OCI-LY7 (cell line): ENCODE results near the gene RALGAPA2. TPM values are rescaled to one million over a fixed set of nuclear protein-coding genes. Genes with fewer than 3 reads are reported as not detected.

Source experiments
- BruUV-seq: library from RNA; stranded (reverse); fragments of 400-500 nt; replicated peaks from 2 replicates; lab custom pipeline; 2021; lab: Mats Ljungman, UMichigan
- CTCF ChIA-PET: fragments of 300-600 bp; sonication (Branson Sonifier 250); formaldehyde crosslinking; loops from one replicate; lab custom pipeline; 2022; ENCODE audit warnings: antibody characterized with exemption; ENCODE audit not compliant: unreplicated experiment; lab: Charles Lee
- POLR2A ChIA-PET: fragments of 300-600 bp; sonication (Branson Sonifier 250); formaldehyde crosslinking; loops from one replicate; lab custom pipeline; 2022; ENCODE audit warnings: antibody characterized with exemption; lab: Charles Lee
- DNase-seq: peaks from one replicate; pipeline ENCODE4 v3.0.0-alpha.2; 2015; ENCODE audit warnings: low spot score
- H2AFZ ChIP-seq: fragments of 200-600 bp; sonication (generic), shearing (Covaris generic); 2 replicates; pipeline ENCODE4 v1.6.1; 2014; ENCODE audit warnings: mild to moderate bottlenecking, antibody characterized with exemption, low read length, moderate library complexity
- H3K27ac ChIP-seq: fragments of 200-600 bp; sonication (generic); 2 replicates; pipeline ENCODE4 v1.5.1; 2014; ENCODE audit warnings: mixed run types, low read depth, mild to moderate bottlenecking, moderate library complexity, low read length, inconsistent platforms; ENCODE audit not compliant: poor library complexity, severe bottlenecking
- H3K36me3 ChIP-seq: fragments of 200-600 bp; sonication (generic); 2 replicates; pipeline ENCODE4 v1.6.1; 2014; ENCODE audit warnings: mild to moderate bottlenecking, antibody characterized with exemption, low read length, moderate library complexity, mixed read lengths; ENCODE audit not compliant: insufficient read depth
- H3K4me1 ChIP-seq: fragments of 200-600 bp; sonication (generic); 2 replicates; pipeline ENCODE4 v1.5.1; 2014; ENCODE audit warnings: mild to moderate bottlenecking, low read length; ENCODE audit not compliant: insufficient read depth, poor library complexity, severe bottlenecking
- H3K4me2 ChIP-seq: fragments of 200-600 bp; sonication (generic); 2 replicates; pipeline ENCODE4 v1.6.1; 2014; ENCODE audit warnings: mild to moderate bottlenecking, low read length
- H3K4me3 ChIP-seq: fragments of 200-600 bp; sonication (generic); 2 replicates; pipeline ENCODE4 v1.5.1; 2014; ENCODE audit warnings: mild to moderate bottlenecking, low read depth, low read length; ENCODE audit not compliant: poor library complexity, severe bottlenecking
- H3K79me2 ChIP-seq: fragments of 200-600 bp; sonication (generic); 2 replicates; pipeline ENCODE4 v1.6.1; 2016; ENCODE audit warnings: low read depth, mild to moderate bottlenecking, low read length, moderate library complexity, mixed read lengths; ENCODE audit not compliant: insufficient read depth
- H3K9me2 ChIP-seq: fragments of 200-600 bp; sonication (generic); 2 replicates; pipeline ENCODE4 v1.6.1; 2016; ENCODE audit warnings: mild to moderate bottlenecking, low read length, mixed read lengths; ENCODE audit not compliant: insufficient read depth
- H3K9me3 ChIP-seq: fragments of 200-600 bp; sonication (generic); 2 replicates; pipeline ENCODE4 v1.6.1; 2014; ENCODE audit warnings: mild to moderate bottlenecking, mixed run types, low read length, mixed read lengths
- H4K20me1 ChIP-seq: fragments of 200-600 bp; sonication (generic); 2 replicates; pipeline ENCODE4 v1.6.1; 2014; ENCODE audit warnings: mild to moderate bottlenecking, antibody characterized with exemption, low read length, moderate library complexity, mixed read lengths; ENCODE audit not compliant: insufficient read depth
- CTCF ChIP-seq: fragments of 200-600 bp; sonication (generic); conservative IDR thresholded peaks from 2 replicates; pipeline ENCODE4 v1.5.1; 2014; ENCODE audit warnings: mild to moderate bottlenecking, antibody characterized with exemption, low read length, moderate library complexity, mixed read lengths
- EZH2phosphoT487 ChIP-seq: fragments of 200-600 bp; sonication (generic); IDR thresholded peaks from 2 replicates; pipeline ENCODE4 v1.6.1; 2018; ENCODE audit warnings: low read depth, borderline replicate concordance, mild to moderate bottlenecking, mixed run types, antibody characterized with exemption, low read length, moderate library complexity, mixed read lengths
- intact Hi-C: fragments of 100-400 bp; cut with micrococcal nuclease; formaldehyde crosslinking; loops from one replicate; pipeline ENCODE4 v1.10.0; 2022; ENCODE audit not compliant: unreplicated experiment
- total RNA-seq, 2 experiments: library from RNA; depleted of rRNA in 1 of 2; stranded (reverse); fragments of >200 nt in 1 of 2; shearing (Covaris generic) in 1 of 2; gene quantifications; 2 replicates each; pipeline ENCODE4 v1.2.3, GENCODE V29; 2014 to 2022

RALGAPA2 gene
- total RNA-seq, 2 experiments from 2014 or later, result 9.1 to 17.8 TPM

GRCh38 chr20:20691477-20692235 is 20.8 kb downstream of the RALGAPA2 start:
- no peak for DNase-seq
- Histone ChIP-seq H3K4me2 (no peak overlapping the region), H3K4me3 (no peak overlapping the region), H4K20me1 (peaks cover 10% of the 10 kb centered on the region; the same call in 1 of the 2 replicates), H3K27ac (no peak overlapping the region), H2AFZ (no peak overlapping the region), H3K9me3 (no peaks in the 10 kb centered on the region), H3K36me3 (no peaks in the 10 kb centered on the region), H3K79me2 (no peaks in the 10 kb centered on the region), H3K4me1 (no peaks in the 10 kb centered on the region), H3K9me2 (no peaks in the 10 kb centered on the region)
- intact Hi-C loops, result no loop called here
- no TSS peak for BruUV-seq
- CTCF ChIA-PET, result no interaction called here
- POLR2A ChIA-PET, result no interaction called here
- no peak for TF ChIP-seq CTCF
- no peak for TF ChIP-seq EZH2phosphoT487

GRCh38 chr20:20690676-20691476 is 21.6 kb downstream of the RALGAPA2 start:
- Histone ChIP-seq H3K9me3 (no peaks in the 10 kb centered on the region), H3K4me1 (no peaks in the 10 kb centered on the region), H3K36me3 (no peaks in the 10 kb centered on the region), H2AFZ (no peak overlapping the region), H3K79me2 (no peaks in the 10 kb centered on the region), H3K4me3 (no peak overlapping the region), H3K4me2 (no peak overlapping the region), H3K9me2 (no peaks in the 10 kb centered on the region), H3K27ac (no peak overlapping the region), H4K20me1 (peaks cover 10% of the 10 kb centered on the region; the same call in 1 of the 2 replicates)
- TF ChIP-seq EZH2phosphoT487 (no peak), CTCF (no peak)
- ChIA-PET CTCF (no interaction called here), POLR2A (no interaction called here)
- intact Hi-C loops, result no loop called here
- no TSS peak for BruUV-seq
- DNase-seq, result no peak

GRCh38 chr20:20687319-20687718 is 25.1 kb downstream of the RALGAPA2 start:
- no peaks in the 10 kb centered on the region for H3K4me1 ChIP-seq
- H3K79me2 ChIP-seq, result no peaks in the 10 kb centered on the region
- peaks cover 10% of the 10 kb centered on the region; the same call in 1 of the 2 replicates for H4K20me1 ChIP-seq
- no TSS peak for BruUV-seq
- no peaks in the 10 kb centered on the region for H3K9me3 ChIP-seq
- intact Hi-C loops, result no loop called here
- CTCF ChIA-PET, result no interaction called here
- no peak overlapping the region for H2AFZ ChIP-seq
- H3K36me3 ChIP-seq, result no peaks in the 10 kb centered on the region
- POLR2A ChIA-PET, result no interaction called here
- TF ChIP-seq CTCF (no peak), EZH2phosphoT487 (no peak)
- no peak overlapping the region for H3K4me3 ChIP-seq
- DNase-seq, result no peak
- H3K9me2 ChIP-seq, result no peaks in the 10 kb centered on the region
- H3K4me2 ChIP-seq, result no peak overlapping the region
- no peak overlapping the region for H3K27ac ChIP-seq
